Stimulated activated CD4-positive, alpha-beta T cell treated with anti-CD3 and anti-CD28 coated beads, TNF-alpha, amount 100 ng/mL, for 48 hours (primary cell): ENCODE measurements around the gene KATNAL1.

Source experiments
- DNase-seq, 3 donors: peaks; one replicate each; pipeline ENCODE4 v3.0.0-alpha.2; 2020; ENCODE audit warnings: low read depth in 3 of 3

Gene KATNAL1

GRCh38 chr13:30332456-30333143 is 25.2 kb upstream of the KATNAL1 start:
- no peak for DNase-seq

- no peak for DNase-seq
Measured at GRCh38 chr13:30331331-30331771, 24.0 kb upstream of the KATNAL1 start.

- no peak for DNase-seq
Measured at GRCh38 chr13:30329009-30329585, 21.7 kb upstream of the KATNAL1 start.

- no peak for DNase-seq
Measured at GRCh38 chr13:30325668-30326067, 18.3 kb upstream of the KATNAL1 start.

DNA sequence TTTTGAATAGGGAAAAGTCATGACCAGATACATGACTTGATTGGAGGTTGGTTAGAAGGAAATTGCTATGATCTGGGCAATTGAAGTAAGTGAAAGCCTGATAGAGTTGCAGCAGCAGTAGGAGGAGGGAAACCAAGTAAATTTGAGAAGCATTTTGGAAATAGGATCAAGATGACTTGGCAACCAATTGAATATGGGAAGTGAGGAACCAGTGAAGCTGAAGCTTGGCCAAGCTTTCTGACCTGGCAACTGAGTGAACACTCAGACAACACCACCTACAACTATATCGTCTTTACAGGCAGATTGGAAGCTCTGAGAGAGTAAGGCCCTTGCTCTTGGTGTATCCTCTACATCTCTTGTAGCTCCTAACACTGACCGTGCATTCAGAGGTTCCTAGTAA is 16.2 kb upstream of the KATNAL1 start:
- no peak for DNase-seq

GRCh38 chr13:30322428-30322827 is 15.1 kb upstream of the KATNAL1 start:
- DNase-seq = no peak

- DNase-seq = no peak
Measured at GRCh38 chr13:30321256-30321655, 13.9 kb upstream of the KATNAL1 start.

- no peak for DNase-seq
Measured at GRCh38 chr13:30319655-30320054, 12.3 kb upstream of the KATNAL1 start.

GRCh38 chr13:30319130-30319529 is 11.8 kb upstream of the KATNAL1 start:
- DNase-seq = no peak

- no peak for DNase-seq
Measured at GRCh38 chr13:30318026-30318425, 10.7 kb upstream of the KATNAL1 start.

GRCh38 chr13:30314562-30314961 is 7.2 kb upstream of the KATNAL1 start:
- DNase-seq = no peak

GRCh38 chr13:30314069-30314468 is 6.7 kb upstream of the KATNAL1 start:
- no peak for DNase-seq

DNA sequence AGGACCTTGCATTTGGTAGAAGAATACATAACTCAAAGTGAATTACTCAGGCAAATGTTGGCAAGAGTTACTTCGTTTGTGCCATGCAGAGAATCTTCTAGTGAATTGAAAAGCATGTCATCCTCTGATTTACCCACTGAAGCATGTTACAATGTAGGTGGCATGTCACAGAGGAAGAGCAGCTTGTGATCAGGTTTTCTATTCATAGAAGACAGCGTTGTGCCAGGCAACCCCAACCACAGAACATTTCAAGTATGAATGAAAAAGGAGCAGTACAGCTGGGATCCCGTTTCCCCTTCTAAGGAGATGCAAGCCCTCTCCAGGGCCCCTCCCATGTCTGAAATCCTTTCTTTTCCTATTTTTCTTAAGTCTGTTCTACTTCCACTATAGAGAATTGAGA is 6.0 kb upstream of the KATNAL1 start:
- DNase-seq = no peak

DNA sequence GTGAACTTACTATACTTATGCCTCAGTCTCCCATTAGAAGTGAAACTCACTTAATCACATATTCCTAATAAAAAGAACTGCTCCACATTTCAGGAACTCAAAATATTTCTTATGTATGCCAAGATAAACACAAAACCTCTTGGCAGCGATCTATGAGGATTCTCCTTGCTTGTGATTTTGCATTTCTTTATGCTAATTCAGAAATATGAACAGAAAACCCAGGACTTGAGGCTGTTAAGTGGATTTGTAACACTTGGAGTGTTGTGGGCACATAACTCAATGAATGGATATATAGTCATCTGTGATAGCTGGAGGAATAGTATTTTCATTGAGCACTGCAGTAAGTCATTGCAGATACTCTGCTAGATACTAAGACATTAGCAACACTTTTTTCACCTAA is 5.6 kb upstream of the KATNAL1 start:
- no peak for DNase-seq

GRCh38 chr13:30308548-30308947 is 1.2 kb upstream of the KATNAL1 start:
- DNase-seq = no peak

- DNase-seq = no peak
Measured at GRCh38 chr13:30307971-30308290, 580 bp upstream of the KATNAL1 start.

DNA sequence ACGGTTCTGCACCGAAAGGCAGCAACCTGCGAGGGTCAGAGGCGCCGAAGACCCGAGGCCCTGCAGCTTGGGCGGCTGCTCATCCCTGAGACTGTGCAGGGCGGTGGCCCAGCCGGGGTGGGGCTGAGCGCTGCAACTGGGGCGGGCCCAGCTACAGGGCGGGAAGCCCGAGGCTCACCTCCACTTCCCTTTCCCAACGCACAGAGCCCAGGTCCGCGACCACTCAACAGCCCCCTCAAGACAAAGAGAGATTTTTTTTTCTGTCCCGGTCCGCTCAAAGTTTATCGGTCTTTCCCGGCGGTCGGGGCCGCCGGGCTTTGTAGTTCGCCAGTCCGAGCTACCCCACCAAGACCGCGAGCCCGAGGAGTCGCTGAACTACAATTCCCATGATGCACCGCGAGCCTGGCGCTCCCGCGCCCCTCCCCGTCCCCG is 573 bp downstream of the KATNAL1 start:
- peak; percentile 84 to 94 (median 87) for DNase-seq

DNA sequence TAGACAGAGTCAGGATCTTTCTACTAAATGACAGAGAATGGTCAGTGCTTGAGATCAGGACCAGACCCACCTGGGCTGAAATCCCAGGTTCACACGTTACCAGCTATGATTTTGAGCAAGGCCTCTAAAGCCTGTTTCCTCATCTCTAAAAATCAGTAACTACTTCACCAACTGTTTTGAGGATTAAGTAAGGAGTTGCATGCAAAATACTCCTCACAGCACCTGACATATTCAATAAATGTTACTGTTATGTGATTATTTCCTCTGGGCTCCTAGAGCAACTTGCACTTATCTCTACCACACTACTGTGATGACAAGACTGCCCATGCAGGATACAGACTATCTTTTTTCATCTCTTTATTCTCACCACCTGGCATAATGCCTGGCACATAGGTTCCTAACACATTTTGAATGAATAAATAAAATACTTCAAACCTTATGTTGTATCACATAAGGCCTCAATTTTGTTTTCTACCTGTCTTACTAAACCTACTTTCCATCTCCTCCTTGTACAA is 1.8 kb downstream of the KATNAL1 start:
- no peak for DNase-seq

DNA sequence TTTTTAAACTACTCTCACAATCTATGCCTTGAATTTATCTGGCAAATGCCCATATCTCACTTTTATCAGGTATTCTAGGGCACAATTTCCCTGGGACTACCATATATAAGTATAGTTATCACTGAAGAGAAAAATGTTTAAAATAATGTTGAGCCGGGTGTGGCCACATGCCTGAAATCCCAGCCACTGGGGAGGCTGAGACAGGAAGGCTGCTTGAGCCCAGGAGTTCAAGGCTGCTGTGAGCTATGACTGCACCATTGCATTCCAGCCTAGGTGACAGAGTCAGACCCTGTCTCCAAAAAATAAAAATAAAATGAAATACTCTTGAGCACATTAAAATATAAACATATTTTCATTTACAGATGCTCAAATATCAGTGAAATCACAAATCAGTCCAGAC is 4.1 kb downstream of the KATNAL1 start:
- DNase-seq = no peak

- no peak for DNase-seq
Measured at GRCh38 chr13:30301827-30302226, 5.5 kb downstream of the KATNAL1 start.

GRCh38 chr13:30300596-30300995 is 6.8 kb downstream of the KATNAL1 start:
- no peak for DNase-seq

DNA sequence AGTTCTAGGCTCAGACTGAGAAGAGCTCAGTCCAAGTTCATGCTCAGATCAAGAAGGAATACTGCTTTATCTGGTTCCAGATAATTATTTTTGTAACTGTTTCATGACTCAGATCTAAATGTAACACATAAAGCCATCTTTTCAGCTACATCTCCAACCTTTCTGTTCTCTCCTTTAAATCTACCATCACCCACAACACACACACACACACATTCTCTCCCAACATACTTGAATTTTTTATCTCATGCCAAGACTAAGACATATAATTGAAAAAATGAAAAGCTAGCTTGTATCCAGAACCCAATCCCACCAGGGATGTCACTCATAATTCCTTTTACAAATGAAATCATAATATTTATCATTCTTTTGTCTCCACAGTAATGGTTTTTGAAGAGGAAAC is 7.6 kb downstream of the KATNAL1 start:
- DNase-seq = no peak

- DNase-seq = no peak
Measured at GRCh38 chr13:30295116-30295515, 12.2 kb downstream of the KATNAL1 start.

DNA sequence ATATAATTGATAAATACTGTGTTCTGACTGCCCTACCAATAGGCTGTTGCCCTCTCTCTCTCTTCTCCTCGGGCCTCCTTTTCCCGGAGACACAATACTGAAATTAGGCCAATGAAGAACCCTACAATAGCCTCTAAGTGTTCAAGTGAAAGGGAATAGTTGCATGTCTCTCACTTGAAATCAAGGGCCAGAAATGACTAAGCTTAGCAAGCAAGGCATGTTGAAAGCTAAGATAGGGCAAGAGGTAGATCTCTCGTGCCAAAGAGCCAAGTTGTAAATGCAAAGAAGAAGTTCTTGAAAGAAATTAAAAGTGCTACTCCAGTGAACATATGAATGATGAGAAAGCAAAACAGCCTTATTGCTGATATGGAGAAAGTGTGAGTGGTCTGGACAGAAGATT is 13.3 kb downstream of the KATNAL1 start:
- no peak for DNase-seq
